Raji (cell line): Measurements from ENCODE around the gene AKT1.

Experiments
- POLR2A ChIP-seq: IDR thresholded peaks from 2 replicates; pipeline ENCODE4 v1.6.1; 2011; ENCODE audit warnings: low read depth, low read length, control low read depth; ENCODE audit not compliant: insufficient read depth

Gene AKT1

GRCh38 chr14:104745431-104745830, 50.1 kb downstream of the AKT1 start:
- TF ChIP-seq POLR2A: no peak

- no peak for TF ChIP-seq POLR2A
Measured at GRCh38 chr14:104744484-104744883, 51.1 kb downstream of the AKT1 start.

DNA sequence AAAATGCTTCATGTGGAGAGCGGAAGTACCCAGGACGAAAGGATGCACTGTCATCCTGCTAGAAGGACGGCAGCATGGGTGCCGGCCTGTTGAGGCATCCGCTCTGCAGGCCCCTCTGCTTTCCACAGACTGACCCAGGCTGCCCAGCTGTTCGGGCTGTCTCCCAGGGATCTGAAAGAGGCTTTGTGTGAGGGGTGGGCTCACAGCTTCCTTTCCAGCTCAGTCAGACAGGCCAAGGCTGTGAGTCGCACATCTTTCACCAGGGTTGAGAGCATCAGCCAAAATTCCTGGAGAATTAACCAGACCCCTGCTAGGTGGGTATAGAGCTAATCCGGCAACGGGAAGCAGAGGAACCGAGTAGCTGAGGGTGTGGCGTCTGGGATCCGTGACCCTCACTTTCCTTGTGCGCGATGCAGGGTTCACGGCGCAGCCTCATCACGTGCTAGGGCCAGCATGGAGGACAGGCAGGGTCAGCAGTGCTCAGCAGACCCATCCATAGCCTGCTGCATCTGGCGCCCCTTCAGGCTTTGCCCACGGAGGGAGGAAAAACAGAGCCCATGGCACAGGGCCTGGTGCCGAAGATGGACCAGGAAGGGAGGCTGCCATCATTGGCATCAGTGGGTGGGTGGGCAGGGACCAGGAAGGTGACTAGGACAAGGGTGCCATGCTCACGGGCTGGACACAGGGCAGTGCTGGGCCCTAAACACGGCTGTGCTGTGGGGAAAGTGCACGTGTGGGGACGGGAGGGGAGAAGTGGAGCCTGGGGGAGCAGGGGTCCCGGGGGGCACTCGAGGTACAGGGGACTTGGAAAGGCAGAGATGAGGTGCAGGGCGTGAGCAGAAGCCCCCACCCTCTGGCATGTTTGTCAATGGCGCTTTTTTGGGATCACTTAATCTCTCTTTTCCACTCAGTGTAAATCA, 51.8 kb downstream of the AKT1 start:
- TF ChIP-seq POLR2A: no peak

DNA sequence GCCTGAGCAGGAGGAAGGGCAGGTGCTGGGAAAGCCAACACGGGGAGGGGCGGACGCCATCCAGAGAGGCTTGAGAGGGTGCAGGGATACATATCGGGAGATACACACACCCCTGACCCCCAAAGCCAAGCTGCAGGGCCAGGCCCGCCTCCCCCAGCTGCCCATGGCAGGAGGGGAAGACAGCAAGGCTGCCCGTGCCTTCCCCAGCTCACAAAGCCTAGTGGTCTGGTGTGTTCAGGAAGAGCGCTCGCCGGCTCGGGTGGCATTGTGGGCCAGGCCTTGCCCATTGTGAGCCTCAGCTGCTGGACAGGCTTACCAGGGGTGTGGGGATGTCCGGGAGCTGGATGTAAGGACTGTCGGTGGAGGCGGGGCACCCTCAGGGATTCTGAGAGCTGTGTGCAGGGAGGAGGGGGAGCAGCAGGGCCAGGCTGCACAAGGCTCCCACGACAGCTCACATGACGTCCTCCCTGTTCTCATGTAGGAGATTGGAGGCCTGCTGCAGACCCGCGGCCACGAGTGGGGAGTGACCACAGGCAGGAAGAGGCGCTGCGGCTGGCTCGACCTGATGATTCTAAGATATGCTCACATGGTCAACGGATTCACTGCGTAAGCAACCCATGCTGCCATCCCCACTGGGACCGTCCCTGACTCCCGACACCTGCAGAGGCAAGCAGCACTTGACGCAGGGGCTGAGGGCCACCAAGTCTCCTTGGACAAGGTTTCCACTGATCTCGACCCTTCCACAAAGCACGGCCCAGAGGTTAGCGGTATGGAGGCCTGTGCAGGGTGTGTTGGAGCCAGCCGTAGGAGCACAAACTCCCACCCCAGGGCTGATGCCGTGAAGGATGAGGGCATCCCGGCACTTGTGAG, 52.7 kb downstream of the AKT1 start:
- TF ChIP-seq POLR2A: no peak

GRCh38 chr14:104741803-104742251, 53.7 kb downstream of the AKT1 start:
- no peak for TF ChIP-seq POLR2A

GRCh38 chr14:104741108-104741802, 54.3 kb downstream of the AKT1 start:
- TF ChIP-seq POLR2A: no peak

- TF ChIP-seq POLR2A: no peak
Measured at GRCh38 chr14:104739546-104740516, 55.7 kb downstream of the AKT1 start.

DNA sequence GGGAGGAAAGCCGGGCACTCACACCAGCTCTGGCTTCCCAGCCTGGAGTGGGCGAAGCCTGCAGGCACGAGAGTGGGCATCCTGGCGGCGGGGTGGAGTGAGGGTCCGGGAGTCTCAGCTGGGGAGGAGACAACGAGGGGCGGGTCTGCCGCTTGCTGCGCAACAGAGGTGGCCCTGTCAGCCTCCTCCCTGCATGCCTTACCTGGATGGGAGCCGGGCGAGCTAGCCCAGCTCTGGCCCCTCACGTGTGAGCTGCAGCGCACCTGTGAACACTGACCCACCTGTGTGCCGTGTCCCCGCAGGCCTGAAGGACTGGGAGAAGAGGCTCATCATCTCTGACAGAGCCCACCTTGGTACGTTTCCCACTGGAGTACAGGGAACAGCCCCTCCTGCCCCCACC, 56.5 kb downstream of the AKT1 start:
- no peak for TF ChIP-seq POLR2A

- TF ChIP-seq POLR2A: no peak
Measured at GRCh38 chr14:104738375-104739019, 57.1 kb downstream of the AKT1 start.

DNA sequence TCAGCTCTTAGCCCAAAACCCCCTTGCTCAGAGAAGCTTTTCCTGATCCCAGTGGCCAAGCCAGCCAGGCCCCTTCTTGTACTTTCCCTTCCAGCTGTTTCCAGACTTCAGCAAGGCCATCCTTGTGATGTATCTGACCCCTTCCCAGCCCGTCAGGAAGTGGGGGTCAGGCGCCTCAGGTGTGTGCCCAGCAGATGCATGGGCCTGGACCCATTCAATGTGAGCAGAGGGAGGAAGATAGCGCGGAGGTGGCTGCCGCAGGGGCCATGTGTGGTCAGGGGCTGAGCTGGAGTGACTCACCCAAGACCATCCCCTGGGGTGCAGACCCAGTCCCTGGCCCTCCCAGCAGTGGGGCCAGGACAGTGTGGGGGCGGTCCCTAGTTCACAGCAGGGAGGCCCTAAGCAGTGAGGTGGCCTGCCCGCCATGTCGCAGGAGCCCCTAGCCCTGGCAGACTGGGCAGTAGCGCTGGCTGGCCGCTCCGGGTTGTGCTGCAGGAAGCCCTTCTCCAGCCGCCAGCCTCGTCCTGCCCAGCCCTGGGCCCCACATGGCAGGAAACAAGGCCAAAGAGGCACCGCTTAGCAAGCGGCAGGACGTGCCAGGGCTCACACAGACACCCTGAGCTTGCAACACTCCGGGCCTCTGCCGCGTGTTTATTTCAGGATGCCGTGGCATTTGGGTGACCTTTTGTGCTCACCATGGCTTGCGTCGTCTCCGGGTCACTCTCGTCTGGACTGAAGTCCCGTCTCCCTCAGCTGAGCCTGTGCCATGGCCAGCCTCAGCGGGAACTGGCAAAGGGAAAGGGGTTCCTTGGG, 59.5 kb downstream of the AKT1 start:
- TF ChIP-seq POLR2A: no peak

DNA sequence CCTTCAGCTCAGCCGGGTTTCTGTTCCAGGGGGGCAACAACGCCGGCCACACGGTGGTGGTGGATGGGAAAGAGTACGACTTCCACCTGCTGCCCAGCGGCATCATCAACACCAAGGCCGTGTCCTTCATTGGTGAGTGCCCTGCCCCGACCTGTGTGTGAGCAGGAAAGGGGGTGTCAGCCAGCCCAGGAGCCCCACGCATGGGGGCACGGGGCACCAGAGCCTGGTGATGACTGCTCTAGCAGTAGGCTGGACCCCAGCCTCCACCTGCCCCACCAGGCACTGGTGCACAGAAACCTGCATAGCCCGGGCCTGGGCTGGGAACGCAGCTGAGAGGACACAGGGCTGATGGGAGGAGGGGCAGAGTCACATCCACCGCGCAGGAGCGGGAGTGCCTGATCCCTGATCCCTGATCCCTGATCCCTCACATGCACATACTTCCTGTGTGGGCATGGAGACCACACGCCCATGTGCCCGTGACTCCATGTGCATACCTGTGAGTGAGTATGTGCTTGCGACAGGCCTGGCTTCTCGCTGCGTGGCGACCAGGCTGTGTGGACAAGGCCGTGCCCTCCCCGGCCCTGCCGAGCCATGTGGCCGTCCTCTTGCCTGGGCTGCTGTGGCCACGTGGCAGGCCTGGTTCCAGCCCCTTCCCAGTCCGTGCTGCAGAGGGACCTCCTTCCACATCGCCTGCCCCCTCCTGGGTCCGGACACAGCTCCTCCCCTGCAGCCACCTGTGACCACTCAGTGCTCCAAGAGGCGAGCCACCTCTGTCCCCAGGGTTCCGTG, 60.4 kb downstream of the AKT1 start:
- no peak for TF ChIP-seq POLR2A

DNA sequence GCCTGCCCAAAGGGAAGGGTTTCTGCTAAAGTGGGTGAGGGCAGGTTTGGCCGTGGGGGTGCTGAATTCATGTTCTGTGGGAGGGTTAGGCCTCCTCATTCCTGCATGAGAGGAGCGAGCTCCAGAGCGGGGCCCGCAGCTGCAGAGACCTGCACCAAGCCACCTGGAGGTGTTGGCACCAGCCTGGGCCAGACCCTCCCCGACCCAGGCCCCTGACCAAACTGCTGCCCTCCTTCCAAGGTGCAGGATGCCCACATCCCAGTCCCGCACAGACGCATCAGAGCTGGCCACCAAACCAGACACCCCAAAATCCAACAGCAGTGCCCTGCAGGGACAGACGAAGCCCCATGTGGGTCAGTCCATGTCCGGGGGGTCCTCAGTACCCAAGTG, 61.0 kb downstream of the AKT1 start:
- no peak for TF ChIP-seq POLR2A
